Activated CD8-positive, alpha-beta memory T cell treated with anti-CD3 and anti-CD28 coated beads for 36 hours (primary cell): ENCODE data around the gene NRXN3. TPM values are rescaled to one million over a fixed set of nuclear protein-coding genes. Genes with fewer than 3 reads are reported as not detected.
"Not testable (repeated sequence)": the region's sequence is repeated elsewhere in the genome, so short reads cannot be mapped to it uniquely, and the experiment has no call there.

ENCODE experiments used
- CTCF ChIA-PET: fragments of 350-600 bp; sonication (Branson Sonifier 250); formaldehyde crosslinking; loops from one replicate; lab custom pipeline; 2021; ENCODE audit warnings: antibody characterized with exemption; lab: Charles Lee
- POLR2A ChIA-PET: fragments of 350-600 bp; sonication (Branson Sonifier 250); formaldehyde crosslinking; loops from one replicate; lab custom pipeline; 2021; ENCODE audit warnings: antibody characterized with exemption; lab: Charles Lee
- total RNA-seq, 2 experiments: library from RNA; stranded (reverse); gene quantifications; one replicate each; pipeline ENCODE4 v1.2.3, GENCODE V29; 2021

The NRXN3 gene
- total RNA-seq, 2 experiments from 2014 or later, result not detected

- CTCF ChIA-PET, result no interaction called here
- POLR2A ChIA-PET, result no interaction called here
These were observed 188.4 kb downstream of the NRXN3 start for GRCh38 chr14:78358591-78358990.

GRCh38 chr14:78359581-78359980 is 189.4 kb downstream of the NRXN3 start:
- ChIA-PET CTCF (no interaction called here), POLR2A (no interaction called here)

DNA sequence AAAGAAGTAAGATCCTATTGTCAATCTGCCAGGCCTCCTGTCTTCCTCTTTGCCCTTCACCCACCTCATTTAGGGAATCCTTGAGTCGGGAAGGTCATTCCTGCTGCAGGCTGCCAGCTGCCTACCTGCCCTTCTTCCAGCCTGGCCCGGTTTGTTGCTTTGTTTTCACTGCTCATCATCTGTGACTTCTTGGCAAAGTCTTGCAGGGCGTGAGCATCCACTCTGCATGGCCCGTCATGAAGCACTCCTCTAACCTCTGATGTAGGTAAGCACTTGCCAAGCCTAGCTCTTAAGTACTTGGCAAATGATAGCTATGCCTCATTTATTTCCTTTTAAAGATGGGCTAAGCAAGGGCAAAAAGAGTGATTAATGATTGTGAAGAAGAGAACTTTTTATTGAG is 192.8 kb downstream of the NRXN3 start:
- CTCF ChIA-PET, result no interaction called here

DNA sequence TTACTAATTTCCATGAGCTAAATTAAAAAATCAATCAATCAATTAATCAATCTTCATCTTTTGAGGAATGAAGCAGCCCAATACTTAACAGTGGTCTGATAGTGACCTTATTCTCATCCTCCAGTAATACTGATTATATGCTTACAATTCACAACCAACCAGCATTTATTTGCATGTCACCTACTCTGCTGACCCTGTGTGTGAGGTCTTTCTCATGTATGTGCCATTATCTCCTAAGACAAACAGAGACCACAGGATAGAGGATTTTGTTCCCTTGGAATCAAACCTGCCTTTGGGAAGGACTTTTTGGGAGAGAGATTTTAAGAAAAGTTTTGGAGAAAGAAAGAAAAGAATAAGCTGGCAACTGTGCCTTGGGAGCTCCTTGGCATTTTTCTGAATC is 197.2 kb downstream of the NRXN3 start:
- ChIA-PET POLR2A (no interaction called here), CTCF (no interaction called here)

More for the DNA sequence above, 192.8 kb downstream of the NRXN3 start:
- POLR2A ChIA-PET, result no interaction called here

DNA sequence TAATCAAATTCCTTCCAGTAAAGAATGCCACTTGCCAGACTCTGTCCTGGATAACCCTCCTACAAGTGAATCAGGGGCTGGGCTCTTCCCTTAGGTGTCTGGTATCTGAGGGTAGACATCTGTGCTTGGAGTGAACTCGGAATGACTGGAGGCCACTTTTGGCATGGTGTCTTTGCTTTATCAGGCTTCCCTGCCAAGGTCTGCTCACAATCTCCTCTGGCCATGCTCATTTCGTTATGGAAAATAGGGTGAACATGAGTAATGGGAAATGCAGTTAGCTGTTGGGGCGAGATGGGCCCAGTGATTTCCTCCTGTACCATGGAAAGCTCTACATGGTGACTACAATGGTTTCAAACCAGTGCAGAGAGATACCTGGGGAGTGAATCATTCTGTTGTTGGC is 212.9 kb downstream of the NRXN3 start:
- POLR2A ChIA-PET, result no interaction called here
- CTCF ChIA-PET, result no interaction called here

DNA sequence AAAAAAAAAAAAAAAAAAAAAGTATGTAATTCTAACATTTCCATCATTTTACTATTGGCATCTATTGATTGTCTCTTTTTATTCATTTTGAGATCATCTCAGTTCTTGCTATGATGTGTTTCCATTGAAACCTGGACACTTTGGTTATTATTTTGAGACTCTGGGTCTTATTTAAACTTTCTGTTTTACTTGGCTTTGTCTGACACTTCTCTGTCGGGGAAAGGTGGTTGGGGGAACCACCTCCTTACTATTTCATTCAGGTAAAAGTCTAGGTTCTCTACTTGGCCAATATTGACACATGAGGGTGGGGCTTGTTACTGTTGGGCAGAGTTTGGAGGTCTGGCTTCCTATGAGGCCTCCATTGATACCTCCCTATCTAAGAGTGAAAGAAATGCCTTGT is 228.0 kb downstream of the NRXN3 start:
- POLR2A ChIA-PET, result no interaction called here
- CTCF ChIA-PET, result interaction anchor here (0.7 kb wide), 1 partner anchor 19 kb away, joined by 6 read pairs; no protein-coding TSS in a partner anchor

DNA sequence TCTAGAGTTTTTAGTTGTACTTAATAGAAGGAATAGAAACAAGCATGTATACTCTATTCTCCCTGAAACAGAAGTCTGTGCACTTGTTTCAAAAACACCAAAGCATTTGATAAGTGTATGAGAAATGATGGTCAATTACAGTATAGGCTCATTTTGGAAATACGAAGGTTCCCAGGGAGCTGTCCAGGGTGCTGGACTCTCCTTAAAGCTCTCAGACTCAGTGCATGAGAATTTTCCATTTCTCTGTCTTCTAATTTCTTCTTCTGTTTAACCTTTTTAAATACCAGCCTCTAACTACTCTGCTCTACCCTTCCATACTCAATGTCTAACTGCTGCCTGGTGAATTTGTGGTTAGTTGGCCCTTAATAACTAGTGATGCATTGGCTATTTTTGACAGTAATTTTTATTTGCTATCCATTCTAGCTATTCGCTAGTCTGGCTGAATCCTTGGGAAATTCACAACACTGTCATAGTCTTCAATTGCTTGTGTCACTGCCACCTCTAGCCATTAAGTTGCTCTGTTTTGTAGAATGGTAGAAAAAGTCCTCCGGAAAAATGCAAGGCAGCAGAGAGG is 229.2 kb downstream of the NRXN3 start:
- POLR2A ChIA-PET, result no interaction called here
- CTCF ChIA-PET, result no interaction called here

DNA sequence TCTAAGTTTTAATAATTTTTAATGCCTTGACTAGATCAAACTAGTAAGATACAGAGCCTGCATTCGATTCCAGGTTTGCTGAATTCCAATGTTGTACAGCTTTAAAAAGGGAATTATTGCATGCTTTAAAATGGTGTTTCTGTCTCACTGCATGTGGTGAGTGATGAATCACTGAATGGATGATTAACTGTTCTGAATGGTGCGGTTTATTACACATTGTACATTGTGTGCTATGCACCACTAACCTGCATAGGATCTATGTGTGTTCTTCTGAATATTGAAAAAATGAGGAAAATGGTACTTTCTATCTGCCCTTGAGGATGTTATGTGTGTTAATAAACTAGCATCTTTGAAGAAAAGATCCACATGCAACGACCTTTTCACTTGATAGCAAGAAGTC is 231.7 kb downstream of the NRXN3 start:
- CTCF ChIA-PET, result no interaction called here
- POLR2A ChIA-PET, result no interaction called here

- CTCF ChIA-PET, result no interaction called here
- POLR2A ChIA-PET, result no interaction called here
These were observed 233.2 kb downstream of the NRXN3 start for GRCh38 chr14:78403278-78403815.

GRCh38 chr14:78405079-78405856 is 235.1 kb downstream of the NRXN3 start:
- POLR2A ChIA-PET, result no interaction called here
- CTCF ChIA-PET, result no interaction called here

- ChIA-PET POLR2A (no interaction called here), CTCF (no interaction called here)
These were observed 242.3 kb downstream of the NRXN3 start for GRCh38 chr14:78412475-78412874.

DNA sequence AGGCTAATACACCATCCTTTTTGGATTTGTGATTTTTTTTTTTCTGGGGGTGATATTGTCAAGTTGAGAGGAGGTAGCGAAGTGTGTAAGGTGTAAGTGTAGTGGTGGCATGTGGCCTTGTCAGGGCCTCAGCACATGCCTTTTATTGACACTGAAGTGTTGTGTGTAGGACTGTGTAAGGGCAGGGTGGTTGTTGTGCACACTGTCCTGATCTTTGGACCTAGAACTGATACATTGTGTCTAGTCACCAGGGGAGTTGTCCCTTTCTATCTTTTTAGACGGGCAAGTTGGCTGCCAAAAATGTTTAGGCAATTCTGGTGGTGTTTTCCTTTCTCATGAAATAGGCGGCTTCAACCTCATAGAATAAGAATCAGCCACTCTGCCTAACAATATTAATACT is 244.0 kb downstream of the NRXN3 start:
- ChIA-PET POLR2A (no interaction called here), CTCF (no interaction called here)

DNA sequence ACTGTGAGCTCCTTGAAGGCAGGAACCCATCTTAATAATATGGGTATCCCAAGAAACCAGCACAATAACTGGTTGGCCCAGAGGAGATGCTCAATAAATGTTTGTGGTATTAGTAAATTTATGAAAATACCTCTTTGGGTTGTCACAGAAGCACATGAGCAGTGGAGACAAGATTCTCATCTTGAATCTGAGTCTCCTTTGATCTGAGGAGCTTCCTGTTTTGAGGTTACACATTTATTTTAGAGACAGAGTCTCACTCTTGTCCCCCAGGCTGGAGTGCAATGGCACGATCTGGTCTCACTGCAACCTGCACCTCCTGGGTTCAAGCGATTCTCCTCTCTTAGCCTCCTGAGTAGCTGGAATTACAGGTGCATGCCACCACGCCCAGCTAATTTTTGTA is 247.4 kb downstream of the NRXN3 start:
- CTCF ChIA-PET, result no interaction called here
- POLR2A ChIA-PET, result no interaction called here

GRCh38 chr14:78424311-78424710 is 254.1 kb downstream of the NRXN3 start:
- ChIA-PET POLR2A (no interaction called here), CTCF (no interaction called here)

- ChIA-PET POLR2A (no interaction called here), CTCF (no interaction called here)
These were observed 255.2 kb downstream of the NRXN3 start for GRCh38 chr14:78425330-78425729.

DNA sequence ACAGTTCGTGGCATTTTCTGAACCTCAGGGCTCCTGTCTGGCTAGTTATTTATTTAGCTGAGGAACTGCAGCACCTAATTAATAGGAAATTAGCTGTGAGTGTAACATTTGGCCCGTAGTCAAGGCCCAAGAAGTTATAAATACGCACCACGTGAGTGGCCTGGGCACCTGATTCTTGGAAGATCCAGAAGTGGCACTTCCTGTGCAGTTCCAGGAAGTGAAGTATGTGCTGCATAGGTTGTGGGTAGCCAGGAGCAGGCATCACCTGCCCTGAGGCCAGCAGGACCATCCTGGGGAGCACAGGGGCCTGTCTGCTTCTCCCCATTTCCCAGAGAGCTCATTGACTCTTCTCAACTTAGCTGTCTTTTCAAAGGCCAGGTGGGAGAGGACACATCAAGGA is 255.6 kb downstream of the NRXN3 start:
- POLR2A ChIA-PET, result no interaction called here
- CTCF ChIA-PET, result no interaction called here

DNA sequence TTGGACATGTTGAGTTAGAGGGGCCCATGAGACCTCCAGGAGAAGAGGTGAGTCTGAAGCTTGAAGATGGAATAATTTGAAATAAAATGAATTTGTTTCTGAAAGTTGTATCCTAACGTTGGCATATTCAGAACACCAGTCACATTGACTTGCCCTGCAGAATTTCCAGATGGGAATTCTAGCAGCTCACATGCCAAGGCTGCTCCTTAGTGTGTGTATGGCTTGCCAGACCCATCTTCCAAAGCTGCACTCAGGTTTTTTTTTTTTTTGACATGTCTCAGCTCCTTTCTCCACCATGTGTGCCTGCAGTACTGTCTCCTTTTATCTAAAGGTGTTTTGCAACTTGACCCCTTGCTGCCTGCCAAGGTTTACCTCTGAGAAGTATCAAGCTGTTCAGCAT is 261.9 kb downstream of the NRXN3 start:
- CTCF ChIA-PET, result no interaction called here
- POLR2A ChIA-PET, result no interaction called here

DNA sequence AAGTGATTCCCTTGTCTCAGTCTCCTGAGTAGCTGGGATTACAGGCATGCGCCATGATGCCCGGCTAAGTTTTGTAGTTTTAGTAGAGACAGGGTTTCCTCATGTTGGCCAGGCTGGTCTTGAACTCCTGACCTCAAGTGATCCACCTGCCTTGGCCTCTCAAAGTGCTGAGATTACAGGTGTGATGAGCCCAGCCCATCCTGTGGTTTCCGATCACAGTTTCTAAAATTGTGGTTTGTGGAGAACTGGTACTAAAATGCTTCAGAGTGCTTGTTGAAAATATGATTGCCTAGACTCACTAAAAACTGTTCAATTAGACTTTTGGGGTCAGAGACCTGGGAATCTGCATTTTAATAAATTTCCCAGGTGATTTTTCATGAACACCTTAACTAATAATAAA is 267.3 kb downstream of the NRXN3 start:
- POLR2A ChIA-PET, CTCF ChIA-PET: not testable (repeated sequence)

GRCh38 chr14:78440356-78440894 is 270.3 kb downstream of the NRXN3 start:
- ChIA-PET CTCF (no interaction called here), POLR2A (no interaction called here)

- ChIA-PET POLR2A (no interaction called here), CTCF (no interaction called here)
These were observed 273.7 kb downstream of the NRXN3 start for GRCh38 chr14:78443834-78444233.

DNA sequence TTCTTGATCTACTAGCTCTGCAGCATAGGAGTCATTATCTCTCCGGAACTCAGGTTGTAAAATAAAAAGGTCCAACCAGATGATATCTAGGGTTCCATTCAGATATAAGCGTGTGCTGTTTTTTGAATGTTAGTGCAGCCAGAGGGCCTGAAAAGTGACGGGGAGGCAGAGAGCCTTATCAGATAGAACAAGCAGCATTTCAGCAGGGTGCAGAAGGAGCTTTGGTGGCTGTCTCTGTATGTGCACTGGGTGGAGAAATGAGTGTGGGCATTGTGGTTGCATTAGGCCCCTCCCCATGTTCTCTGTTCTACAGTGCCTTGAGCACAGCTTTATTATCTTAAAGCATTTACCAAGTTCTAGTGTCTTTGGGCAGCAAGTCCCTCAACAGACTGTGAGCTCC is 275.1 kb downstream of the NRXN3 start:
- ChIA-PET POLR2A (no interaction called here), CTCF (no interaction called here)
